T-helper 2 cell (primary cell): ENCODE measurements around the gene NOP53.
"Not testable (repeated sequence)": the region's sequence is repeated elsewhere in the genome, so short reads cannot be mapped to it uniquely, and the experiment has no call there.

Experiments
- DNase-seq, 5 experiments: peaks; one replicate each; pipeline versions ENCODE4 v3.0.0 to v3.0.0-alpha.2; 2012 to 2022
- total RNA-seq, 2 donors: gene quantifications; one replicate each; lab custom pipeline; 2026; lab: John Stamatoyannopoulos, UW

The NOP53 gene
- total RNA-seq = 562 to 597 reads per million in 2 donors

DNA sequence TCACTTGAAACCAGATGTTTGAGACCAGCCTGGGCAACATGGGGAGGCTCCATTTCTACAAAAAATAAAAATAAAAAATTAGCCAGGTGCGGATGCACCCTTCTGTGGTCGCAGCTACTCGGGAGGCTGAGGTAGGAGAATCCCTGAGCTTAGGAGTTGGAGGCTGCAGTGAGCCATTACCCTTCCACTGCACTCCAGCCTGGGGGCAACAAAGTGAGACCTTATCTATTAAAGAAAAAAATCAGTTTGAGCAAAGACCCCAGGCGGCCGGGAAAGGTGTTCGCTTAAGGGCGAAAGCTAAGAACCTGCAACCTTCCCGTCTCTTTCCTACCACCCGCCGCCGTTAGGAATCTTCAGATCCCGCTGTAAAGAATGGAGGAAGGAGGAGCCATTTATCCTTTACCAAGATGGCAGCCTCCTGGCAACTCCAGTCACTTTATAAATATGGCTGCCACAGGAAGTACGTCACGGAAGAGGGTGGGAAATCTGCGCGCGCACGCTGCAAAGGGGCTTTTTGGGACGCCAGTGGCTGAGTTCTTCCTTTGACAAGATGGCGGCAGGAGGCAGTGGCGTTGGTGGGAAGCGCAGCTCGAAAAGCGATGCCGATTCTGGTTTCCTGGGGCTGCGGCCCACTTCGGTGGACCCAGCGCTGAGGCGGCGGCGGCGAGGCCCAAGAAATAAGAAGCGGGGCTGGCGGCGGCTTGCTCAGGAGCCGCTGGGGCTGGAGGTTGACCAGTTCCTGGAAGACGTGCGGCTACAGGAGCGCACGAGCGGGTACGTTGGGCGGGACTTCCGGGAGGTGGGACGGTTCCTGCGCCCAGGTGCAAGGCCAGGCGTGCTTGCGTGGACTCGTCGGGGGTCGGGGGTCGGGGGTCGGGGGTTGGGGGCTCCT lies at the start of gene NOP53:
Gene NOP53 (plus strand): TSS at position 537 of the 892 bp plus-strand sequence. CDS start 14 bp downstream, at position 551.
- DNase-seq = peak; percentile 93 to 96 (median 94)

DNA sequence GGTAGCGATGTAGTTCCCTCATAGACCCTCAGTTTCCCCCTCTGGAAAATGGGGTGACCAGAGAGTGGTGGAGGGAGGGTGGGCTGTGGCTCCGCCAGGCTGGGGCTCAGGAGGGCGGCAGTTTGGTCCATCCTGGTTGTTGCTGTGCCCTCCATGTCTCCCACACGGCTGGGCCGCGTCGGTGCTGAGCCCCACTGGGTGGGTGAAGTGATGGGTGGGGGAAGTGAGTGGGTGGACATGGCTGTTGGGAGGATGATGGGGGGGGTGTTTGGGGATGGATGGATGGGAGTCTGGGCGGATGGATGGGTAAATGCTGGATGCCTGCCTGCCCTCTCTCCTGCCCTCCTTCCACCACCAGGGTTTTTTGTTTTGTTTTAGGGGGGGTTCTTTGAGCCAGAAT lies 48.7 kb upstream of the NOP53 start:
- DNase-seq = no peak

DNA sequence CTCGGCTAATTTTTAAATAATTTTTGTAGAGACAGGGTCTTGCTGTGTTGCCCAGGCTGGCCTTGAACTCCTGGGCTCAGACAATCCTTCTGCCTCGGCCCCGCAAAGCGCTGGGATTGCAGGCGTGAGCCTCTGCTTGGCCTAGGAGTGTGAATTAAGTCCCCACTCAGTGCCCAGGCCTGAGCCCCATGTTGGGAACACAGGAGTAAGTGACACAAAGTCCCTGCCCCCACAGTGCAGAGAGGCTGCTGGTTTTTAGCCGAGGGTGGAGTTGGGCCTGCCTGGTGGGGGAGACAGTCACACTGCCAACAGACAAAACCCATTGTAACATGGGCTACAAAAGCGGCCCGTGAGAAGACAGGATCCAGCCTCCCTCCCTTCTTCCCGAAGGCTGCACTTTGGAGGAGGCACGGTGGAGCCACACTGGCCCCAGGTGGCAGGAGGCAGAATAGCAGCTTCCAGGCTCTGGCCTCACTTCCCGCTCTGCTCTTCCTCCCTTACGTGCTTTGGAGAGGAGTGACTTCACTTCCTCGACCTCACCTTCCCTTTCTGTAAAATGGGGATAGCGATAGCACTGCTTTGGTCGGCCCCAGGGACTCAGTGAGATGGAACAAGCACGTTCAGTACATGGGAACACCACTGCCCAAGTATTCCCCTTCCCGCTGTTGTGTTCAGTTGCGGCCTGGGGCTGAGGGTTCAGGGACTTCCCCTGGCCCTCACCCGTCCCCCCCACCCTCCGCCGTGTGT lies 47.3 kb upstream of the NOP53 start:
- DNase-seq = peak in 4 of 5 experiments; percentile 9 to 61 (median 30)

DNA sequence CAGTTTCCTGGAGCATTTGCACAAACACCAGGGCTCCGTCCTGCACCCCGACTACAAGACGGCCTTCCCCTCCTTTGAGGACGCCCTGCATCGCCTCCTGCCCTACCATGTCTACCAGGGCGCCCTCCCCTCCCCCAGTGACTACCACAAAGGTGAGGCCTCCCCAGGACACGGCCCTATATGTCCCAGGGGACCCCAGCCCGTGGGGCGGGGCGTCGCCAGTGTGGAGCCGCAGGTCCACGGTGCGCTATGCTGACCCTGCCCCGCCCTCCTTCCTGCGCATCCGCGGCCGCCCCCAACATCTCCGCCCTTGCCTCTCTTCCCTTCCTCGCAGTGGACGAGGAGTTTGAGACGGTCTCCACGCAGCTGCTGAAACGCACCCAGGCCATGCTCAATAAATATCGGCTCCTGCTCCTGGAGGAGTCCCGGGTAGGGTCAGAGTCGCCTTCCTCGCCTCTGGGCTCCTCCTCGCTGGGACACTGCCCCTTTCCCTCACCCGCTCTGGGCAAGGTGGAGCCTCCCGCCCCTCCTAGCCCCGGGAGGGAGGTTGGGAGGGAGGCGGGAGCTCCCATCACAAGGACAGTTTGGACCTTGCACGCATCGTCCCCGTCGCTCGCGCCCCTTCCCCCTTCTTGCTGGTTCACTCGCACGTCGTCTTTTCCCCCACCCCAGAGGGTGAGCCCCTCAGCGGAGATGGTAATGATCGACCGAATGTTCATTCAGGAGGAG lies 46.6 kb upstream of the NOP53 start:
- no peak for DNase-seq

DNA sequence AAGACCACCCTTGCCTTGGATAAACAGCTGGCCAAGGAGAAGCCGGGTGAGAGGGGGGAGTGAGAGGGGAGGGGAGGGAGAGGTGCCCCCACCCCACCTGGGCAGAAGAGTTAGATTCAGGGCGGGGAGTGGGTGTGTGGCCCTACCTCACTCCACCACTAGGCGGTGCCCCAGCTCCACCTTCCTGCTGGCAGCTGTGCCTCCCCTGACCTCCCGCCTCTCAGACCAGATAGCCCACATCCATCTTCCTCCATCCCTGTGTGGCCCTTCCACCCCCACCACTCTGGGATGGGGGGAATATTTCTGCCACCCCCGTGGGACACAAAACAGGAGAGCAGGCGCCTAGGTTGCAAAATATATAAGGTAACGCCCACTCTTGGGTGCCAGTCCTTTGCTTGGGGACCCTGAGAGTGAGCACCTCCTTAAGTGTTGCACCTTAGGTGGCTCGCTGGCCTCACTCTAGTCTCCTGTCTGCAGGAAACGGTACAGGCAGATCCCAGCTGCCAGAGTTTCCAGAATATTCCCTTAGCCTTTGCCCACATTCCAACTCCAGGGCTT lies 45.9 kb upstream of the NOP53 start:
- peak in 3 of 5 experiments; percentile 40 to 51 (median 43) for DNase-seq

DNA sequence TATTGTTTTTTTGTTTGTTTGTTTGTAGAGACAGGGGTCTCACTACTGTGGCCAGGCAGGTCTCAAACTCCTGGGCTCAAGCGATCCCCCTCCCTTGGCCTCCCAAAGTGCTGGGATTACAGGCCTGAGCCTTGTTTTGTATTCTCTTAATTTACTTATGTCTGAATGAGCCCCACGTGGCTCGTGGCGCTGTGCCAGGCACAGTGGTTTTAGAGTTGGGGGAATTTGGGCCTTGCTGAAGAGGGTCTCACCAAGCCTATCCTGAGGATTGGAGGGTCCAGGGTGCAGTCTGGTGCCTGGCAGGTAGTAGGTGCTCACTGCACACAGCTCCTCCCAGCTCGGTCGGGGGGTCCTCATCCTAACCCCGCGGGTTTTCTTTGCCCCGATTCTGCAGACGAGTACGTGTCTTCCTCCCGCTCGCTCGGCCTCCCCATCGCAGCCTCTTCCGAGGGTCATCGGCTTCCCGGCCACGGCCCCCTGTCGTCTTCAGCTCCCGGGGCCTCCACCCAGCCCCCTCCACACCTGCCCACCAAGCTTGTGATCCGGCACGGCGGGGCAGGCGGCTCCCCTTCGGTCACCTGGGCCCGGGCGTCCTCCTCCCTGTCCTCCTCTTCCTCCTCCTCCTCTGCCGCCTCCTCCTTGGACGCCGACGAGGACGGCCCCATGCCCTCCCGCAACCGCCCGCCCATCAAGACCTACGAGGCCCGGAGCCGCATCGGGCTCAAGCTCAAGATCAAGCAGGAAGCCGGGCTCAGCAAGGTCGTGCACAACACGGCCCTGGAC lies 44.2 kb upstream of the NOP53 start:
- DNase-seq = no peak

DNA sequence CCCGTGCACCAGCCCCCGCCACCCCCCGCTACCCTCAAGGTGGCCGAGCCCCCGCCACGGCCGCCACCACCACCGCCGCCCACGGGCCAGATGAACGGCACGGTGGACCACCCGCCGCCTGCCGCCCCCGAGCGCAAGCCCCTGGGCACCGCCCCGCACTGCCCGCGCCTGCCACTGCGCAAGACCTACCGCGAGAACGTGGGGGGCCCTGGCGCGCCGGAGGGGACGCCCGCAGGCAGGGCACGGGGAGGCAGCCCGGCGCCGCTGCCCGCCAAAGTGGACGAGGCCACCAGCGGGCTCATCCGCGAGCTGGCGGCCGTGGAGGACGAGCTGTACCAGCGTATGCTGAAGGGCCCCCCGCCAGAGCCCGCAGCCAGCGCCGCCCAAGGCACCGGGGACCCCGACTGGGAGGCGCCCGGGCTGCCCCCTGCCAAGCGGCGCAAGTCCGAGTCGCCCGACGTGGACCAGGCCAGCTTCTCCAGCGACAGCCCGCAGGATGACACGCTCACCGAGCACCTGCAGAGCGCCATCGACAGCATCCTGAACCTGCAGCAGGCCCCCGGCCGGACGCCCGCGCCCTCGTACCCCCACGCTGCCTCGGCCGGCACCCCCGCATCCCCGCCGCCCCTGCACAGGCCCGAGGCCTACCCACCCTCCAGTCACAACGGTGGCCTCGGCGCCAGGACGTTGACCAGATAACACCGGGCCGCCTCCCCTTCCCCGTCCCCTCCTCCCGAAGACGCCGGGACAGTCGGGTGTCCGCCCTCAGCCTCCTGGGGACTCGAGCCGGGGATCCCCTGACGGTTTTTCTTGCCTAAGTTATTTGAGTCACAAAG lies 43.4 kb upstream of the NOP53 start:
- DNase-seq = no peak

DNA sequence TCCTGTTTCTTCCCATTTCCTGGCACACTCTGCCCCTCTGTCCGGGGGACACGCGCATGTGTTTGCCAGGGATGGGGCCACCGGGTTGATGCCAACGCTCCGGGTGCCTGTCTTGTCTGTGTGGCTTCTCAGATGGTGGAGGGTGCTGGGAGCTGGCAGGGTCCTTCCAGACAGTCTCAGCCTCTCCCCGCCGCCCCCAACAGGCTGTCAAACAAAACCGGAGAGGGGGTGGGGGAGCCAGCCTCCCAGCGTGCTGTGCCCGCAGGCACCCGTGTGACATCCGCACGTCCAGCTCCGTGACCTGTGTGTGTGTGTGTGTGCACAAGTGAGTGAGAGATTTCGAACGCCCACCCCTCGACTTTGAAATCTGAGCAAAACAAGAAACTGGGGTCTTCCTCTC lies 42.7 kb upstream of the NOP53 start:
- DNase-seq = no peak

DNA sequence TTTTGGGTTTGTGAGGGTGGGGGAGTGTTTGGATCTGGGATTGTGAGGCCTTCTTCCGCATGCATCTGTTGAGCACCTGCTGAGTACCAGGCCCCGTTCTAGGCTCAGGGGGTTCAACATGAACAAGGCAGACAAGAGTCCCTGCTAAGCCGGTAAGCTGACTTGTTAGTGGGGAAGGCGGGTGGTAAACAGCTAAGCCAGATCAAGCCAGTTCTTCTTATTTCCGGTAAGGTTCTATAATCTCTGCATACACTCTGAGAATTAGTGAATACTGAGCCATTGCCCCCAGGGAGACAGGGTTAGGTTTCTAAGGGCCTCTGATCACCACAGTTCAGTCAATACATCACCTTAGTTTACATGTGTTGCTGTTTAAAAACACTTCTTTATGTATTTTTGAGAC lies 42.0 kb upstream of the NOP53 start:
- no peak for DNase-seq

DNA sequence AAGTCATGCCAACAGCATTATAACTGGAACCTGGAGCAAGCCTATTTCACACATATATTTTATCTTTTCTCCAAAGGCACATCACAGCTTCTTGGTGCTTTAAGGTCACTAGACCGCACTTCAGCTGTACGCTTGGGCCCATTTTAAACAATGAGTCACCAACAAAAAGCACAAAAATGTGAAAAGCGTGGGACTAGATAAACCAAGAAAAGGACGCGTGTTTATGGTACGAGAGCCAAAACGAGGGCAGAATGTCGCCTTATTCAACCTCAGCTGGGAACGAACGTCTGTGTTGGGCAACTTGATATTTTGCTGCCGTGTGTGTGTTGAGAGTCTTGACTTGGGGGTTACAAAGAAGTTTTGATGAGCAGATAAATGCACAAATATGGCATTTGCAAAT lies 41.3 kb upstream of the NOP53 start:
- DNase-seq = no peak

DNA sequence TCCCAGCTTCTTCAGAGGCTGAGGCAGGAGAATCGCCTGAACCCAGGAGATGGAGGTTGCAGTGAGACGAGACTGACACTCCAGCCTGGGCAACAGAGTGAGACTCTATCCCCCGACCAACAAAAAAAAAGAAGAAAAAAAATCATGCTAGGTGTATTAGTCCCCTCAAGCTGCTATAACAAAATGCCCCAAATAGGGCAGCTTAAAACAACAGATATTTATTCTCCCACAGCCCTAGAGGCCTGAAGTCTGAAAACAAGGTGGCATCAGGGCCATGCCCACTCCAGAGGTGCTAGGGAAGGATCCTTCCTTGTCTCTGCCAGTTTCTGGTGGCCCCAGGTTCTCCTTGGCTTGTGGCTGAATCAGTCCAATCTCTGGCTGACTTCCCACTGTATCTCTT lies 40.7 kb upstream of the NOP53 start:
- no peak for DNase-seq

DNA sequence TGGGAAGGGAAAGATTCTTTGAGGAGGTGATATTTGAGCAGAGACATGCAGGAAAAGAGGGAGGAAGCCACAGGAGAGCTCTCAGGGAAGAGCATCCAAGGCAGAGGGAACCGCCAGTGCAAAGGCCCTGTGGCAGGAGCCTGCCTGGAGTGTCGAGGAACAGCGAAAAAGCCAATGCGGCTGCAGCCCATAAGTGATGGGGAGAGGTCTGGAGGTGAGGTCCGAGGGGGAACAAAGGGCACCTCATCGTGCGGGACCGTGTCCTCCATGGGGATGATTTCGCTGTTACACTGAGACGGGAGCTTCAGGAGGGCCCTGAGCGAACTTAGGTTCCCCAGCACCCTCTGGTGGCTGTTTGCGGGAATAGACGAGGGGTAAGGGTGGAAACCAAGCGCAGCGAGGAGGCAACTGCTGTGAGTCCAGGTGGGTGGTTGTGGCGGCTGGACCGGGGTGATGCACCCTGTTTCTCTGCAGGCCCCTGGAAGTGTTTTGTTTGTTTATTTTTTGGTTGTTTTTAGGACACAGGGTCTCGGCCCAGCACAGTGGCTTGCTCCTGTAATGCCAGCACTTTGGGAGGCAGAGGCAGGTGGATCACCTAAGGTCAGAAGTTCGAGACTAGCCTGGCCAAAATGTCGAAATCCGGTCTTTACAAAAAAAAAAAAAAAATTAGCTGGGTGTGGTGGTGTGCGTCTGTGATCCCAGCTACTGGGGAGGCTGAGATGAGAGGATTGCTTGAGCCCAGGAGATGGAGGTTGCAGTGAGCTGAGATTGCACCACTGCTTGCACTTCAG lies 38.0 kb upstream of the NOP53 start:
- DNase-seq = peak; percentile 26 to 75 (median 57)

DNA sequence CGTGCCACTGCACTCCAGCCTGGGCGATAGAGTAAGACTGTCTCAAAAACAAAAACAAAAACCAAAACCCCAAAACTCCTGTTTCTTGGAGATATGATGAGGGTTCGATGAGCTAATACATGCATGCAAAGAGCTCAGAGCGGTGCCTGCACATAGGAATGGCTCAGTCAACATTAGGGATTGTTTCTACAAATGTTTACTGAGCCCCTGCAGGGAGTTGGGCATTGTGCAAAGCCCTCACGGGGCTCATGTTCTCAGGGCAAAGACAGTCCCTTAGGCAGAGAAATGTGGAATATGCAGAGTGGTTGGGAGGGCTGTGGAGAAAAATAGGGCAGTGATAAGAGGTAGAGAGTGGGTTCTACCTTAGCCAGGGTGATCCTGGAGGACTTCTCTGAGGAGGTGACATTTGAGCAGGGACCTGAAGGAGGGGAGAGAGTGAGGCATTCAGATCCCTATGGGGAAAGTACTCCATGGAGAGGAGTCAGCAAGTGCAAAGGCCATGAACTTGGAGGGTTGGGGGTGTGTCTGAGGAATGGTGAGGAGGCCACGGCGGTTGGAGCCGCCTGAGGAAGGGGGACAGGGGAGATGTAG lies 33.6 kb upstream of the NOP53 start:
- no peak for DNase-seq

DNA sequence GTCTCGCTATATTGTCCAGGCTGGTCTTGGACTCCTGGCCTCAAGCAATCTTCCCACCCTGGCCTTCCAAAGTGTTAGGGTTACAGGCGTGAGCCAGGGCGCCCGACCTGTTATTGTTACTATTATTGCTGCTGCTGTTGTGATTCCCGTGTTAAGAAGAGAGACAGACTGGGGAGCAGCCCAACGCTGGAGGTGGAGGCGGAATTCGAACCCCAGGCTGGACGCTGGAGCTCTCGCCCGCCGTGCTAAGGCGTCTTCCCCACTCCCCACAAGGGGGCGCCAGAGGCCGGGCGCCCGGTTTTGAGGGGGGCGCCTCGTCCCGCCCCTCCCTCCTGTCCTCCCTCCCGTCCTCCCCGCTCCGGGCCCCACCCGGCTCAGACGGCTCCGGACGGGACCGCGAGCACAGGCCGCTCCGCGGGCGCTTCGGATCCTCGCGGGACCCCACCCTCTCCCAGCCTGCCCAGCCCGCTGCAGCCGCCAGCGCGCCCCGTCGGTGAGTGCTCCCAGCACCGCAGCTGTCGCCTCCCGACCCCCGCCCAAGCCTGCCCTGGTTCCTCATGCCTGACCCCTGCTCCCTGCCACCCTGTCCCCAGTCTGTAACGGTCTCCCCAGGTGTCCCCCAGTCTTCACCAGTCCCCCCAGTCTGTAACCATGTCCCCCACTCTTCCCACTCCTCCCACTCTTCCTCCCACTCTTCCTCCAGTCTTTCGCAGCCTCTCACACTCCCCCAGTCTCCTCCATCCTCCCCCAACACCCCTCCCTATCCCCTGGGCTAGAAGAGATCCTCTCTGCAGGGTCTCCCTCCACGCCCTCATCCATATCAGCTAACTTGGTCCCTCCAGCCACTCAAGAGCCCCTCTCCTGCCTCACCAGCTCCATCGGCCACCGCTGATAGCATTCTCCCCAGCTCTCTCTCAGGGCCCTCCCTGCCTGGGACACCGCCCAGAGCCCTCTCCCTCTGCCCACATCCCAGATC lies 32.0 kb upstream of the NOP53 start, which contains the start of gene EHD2:
Gene EHD2 (plus strand): TSS at position 377 of the 976 bp plus-strand sequence. CDS start 3,191 bp downstream, outside the sequence.
- peak in 1 of 5 experiments; percentile 19 for DNase-seq

DNA sequence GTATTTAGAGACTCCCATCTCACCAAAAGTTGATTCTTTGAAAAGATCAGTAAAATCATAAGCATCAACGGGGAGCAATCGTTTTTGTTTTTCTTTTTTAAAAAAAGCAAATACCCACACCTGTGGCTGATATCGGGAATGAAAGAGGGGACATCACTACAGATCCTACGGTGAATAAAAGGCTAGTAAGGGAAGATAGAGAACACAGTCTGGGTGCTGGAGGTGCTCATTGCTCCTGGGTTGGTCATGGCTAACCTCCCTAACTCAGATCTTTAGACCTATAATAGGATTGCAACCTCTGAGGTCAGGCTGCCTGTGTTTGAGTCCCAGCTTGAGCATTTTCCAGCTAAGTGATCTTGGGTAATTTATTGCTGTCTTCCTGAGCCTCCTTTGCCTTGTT lies 31.0 kb upstream of the NOP53 start:
- no peak for DNase-seq

DNA sequence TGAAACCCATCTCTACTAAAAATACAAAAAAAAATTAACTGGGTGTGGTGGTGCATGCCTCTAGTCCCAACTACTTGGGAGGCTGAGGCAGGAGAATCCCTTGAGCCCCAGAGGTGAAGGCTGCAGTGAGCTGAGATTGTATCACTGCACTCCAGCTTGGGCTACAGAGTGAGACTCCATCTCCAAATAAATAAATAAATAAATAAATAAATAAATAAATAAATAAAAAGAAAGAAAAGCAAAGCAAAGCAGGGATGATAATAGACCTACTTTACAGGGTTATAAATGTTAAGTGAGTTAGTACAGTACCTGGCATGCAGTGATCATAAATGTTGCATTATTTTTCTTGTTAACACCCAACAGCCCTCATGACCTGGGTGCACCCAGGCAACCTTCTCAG lies 30.5 kb upstream of the NOP53 start:
- not testable (repeated sequence) for DNase-seq

DNA sequence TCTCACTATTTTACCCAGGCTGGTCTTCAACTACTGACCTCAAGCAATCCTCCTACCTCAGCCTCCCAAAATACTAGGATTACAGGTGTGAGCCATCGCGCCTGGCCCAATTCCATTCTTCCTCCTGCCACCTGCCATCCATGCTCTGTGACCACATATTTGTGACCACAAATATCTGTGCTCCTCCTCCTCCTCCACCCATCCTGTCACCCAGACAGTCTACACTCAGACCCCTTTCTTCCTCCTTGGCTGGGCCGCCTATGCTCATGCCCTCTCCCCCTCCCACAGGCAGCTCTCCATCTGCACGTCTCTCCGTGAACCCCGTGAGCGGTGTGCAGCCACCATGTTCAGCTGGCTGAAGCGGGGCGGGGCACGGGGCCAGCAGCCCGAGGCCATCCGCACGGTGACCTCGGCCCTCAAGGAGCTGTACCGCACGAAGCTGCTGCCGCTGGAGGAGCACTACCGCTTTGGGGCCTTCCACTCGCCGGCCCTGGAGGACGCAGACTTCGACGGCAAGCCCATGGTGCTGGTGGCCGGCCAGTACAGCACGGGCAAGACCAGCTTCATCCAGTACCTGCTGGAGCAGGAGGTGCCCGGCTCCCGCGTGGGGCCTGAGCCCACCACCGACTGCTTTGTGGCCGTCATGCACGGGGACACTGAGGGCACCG lies 28.9 kb upstream of the NOP53 start:
- no peak for DNase-seq
